OCI-LY3 (cell line): Measurements from ENCODE around the gene CELF4.

ENCODE experiments used
- H2AFZ ChIP-seq: fragments of 200-600, 300-600 bp; shearing (Covaris generic); 2 replicates; pipeline ENCODE4 v1.6.0; 2014; ENCODE audit warnings: antibody characterized with exemption, low read depth, low read length
- H3K27ac ChIP-seq: fragments of 200-600, 300-600 bp; sonication (generic); 2 replicates; pipeline ENCODE4 v1.5.1; 2014; ENCODE audit warnings: mild to moderate bottlenecking, low read length, moderate library complexity, mixed read lengths
- H3K27me3 ChIP-seq: fragments of 200-600, 300-600 bp; sonication (generic); 2 replicates; pipeline ENCODE4 v1.6.1; 2014; ENCODE audit warnings: low read depth, low read length, mixed read lengths
- H3K36me3 ChIP-seq: fragments of 200-600, 300-600 bp; sonication (generic); replicated peaks from 2 replicates; pipeline ENCODE3; 2014; ENCODE audit warnings: low read depth, low read length, mixed read lengths
- H3K4me1 ChIP-seq: fragments of 300-600, 200-600 bp; sonication (generic); 2 replicates; pipeline ENCODE4 v1.6.1; 2014; ENCODE audit warnings: low read length, mixed read lengths
- H3K4me2 ChIP-seq: fragments of 200-600, 300-600 bp; sonication (generic); 2 replicates; pipeline ENCODE4 v1.6.1; 2014; ENCODE audit warnings: low read length, mixed read lengths
- H3K4me3 ChIP-seq: fragments of 300-600, 200-600 bp; sonication (generic); 2 replicates; pipeline ENCODE4 v1.5.1; 2014; ENCODE audit warnings: antibody characterized with exemption, mild to moderate bottlenecking, low read length, moderate library complexity
- H3K79me2 ChIP-seq: fragments of 300-600, 200-600 bp; shearing (Covaris generic); 2 replicates; pipeline ENCODE4 v1.6.1; 2014; ENCODE audit warnings: mild to moderate bottlenecking, low read length, mixed read lengths
- H3K9ac ChIP-seq: fragments of 300-600, 200-600 bp; shearing (Covaris generic); 2 replicates; pipeline ENCODE4 v1.6.0; 2014; ENCODE audit warnings: mild to moderate bottlenecking, low read length, moderate library complexity
- H3K9me3 ChIP-seq: fragments of 200-600, 300-600 bp; shearing (Covaris generic); 2 replicates; pipeline ENCODE4 v1.6.1; 2014; ENCODE audit warnings: low read length, mixed read lengths; ENCODE audit not compliant: insufficient read depth
- H4K20me1 ChIP-seq: fragments of 200-600, 300-600 bp; sonication (generic); 2 replicates; pipeline ENCODE4 v1.6.1; 2016; ENCODE audit warnings: low read length, mixed read lengths; ENCODE audit not compliant: insufficient read depth
- EZH2phosphoT487 ChIP-seq: fragments of 200-600 bp; shearing (Covaris generic); IDR thresholded peaks from 2 replicates; pipeline ENCODE4 v1.6.1; 2018; ENCODE audit warnings: antibody characterized with exemption, mixed run types, low read depth
- TF ChIP-seq, protein P1 (sequence below): fragments of 200-600, 300-600 bp; sonication (generic); IDR thresholded peaks from 2 replicates; pipeline ENCODE4 v1.5.1; 2014; ENCODE audit warnings: antibody characterized with exemption, low read length, low read depth

The CELF4 gene

DNA sequence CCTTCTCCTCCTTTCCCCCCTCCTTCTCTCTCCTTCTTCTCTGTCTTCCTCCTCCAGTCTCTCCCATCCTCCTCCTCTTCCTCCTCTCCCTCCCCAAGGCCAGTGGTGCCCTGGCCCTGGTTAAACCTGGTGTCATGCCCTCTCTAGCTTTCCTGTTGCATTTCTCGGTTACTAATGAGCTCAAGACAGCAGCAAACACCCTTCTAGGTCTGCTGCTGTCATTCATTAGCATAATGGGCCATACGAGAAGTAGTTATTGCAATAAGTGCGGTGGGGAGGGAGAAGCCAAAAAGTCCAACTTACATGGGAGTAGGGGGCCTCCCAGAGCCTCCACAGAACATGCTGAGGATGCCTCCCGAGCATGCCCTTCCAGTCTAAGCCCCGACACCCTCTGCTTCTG lies 177.2 kb downstream of the CELF4 start:
- Histone ChIP-seq H3K9me3 (no peaks in the 10 kb centered on the region), H3K4me1 (peaks cover 45% of the 10 kb centered on the region), H3K4me2 (no peak overlapping the region), H3K27ac (no peak overlapping the region), H3K4me3 (no peak overlapping the region), H3K79me2 (no peaks in the 10 kb centered on the region), H3K27me3 (no peaks in the 10 kb centered on the region), H3K9ac (no peak overlapping the region), H4K20me1 (no peaks in the 10 kb centered on the region), H3K36me3 (no peaks in the 10 kb centered on the region), H2AFZ (no peak overlapping the region)
- no peak for TF ChIP-seq EZH2phosphoT487
- TF ChIP-seq, protein P1, sequence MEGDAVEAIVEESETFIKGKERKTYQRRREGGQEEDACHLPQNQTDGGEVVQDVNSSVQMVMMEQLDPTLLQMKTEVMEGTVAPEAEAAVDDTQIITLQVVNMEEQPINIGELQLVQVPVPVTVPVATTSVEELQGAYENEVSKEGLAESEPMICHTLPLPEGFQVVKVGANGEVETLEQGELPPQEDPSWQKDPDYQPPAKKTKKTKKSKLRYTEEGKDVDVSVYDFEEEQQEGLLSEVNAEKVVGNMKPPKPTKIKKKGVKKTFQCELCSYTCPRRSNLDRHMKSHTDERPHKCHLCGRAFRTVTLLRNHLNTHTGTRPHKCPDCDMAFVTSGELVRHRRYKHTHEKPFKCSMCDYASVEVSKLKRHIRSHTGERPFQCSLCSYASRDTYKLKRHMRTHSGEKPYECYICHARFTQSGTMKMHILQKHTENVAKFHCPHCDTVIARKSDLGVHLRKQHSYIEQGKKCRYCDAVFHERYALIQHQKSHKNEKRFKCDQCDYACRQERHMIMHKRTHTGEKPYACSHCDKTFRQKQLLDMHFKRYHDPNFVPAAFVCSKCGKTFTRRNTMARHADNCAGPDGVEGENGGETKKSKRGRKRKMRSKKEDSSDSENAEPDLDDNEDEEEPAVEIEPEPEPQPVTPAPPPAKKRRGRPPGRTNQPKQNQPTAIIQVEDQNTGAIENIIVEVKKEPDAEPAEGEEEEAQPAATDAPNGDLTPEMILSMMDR: no peak

DNA sequence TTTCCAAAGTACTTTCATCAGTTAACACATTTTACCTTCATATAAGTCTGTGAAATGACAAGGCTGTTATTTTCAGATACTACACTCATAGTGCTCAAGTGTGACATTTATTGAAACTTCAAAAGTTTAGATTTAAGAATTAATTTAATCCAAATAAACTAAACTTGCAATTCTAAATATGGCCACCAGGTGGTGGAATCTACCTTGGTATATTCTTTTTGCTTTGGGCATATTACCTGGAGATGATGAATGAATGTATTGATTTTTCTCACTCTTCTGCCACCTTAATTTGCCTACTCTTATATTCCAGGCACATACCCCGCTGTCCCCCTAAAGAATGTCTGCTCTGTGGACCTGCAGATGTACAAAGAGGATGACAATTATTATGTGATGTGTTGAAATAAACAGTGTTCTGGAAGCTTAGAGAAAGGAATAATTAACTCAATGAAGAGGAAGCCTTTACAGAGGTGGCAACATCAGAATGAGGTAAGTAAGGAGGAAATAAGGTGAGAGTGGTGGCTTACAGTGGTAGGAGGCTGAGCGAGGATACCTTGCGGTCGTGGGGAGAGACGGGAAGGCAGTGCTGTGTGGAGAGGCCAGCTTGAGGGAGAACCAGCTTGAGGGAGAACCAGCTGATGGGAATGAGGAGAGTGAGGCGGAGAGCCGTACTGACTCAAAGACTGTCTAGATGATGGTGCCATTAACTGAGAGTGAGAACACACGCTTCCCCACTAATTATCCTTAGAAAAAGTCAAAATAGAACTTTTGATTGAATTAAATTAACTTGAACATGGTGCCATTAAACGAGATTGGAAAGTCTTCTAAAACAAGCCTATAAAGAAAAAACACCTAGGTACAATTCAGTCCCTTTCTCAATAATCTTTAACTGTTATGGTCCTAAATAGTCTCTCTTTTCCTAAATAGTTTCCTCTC lies 179.5 kb downstream of the CELF4 start:
- Histone ChIP-seq H3K27me3 (no peaks in the 10 kb centered on the region), H3K9ac (no peak overlapping the region), H3K9me3 (no peaks in the 10 kb centered on the region), H3K4me3 (no peak overlapping the region), H3K27ac (no peak overlapping the region), H4K20me1 (no peaks in the 10 kb centered on the region; the same call in 1 of the 2 replicates), H2AFZ (no peak overlapping the region), H3K4me1 (peaks cover 22% of the 10 kb centered on the region), H3K4me2 (no peak overlapping the region), H3K79me2 (no peaks in the 10 kb centered on the region), H3K36me3 (no peaks in the 10 kb centered on the region)
- TF ChIP-seq, protein P1: peak; percentile 78
- TF ChIP-seq EZH2phosphoT487: no peak

DNA sequence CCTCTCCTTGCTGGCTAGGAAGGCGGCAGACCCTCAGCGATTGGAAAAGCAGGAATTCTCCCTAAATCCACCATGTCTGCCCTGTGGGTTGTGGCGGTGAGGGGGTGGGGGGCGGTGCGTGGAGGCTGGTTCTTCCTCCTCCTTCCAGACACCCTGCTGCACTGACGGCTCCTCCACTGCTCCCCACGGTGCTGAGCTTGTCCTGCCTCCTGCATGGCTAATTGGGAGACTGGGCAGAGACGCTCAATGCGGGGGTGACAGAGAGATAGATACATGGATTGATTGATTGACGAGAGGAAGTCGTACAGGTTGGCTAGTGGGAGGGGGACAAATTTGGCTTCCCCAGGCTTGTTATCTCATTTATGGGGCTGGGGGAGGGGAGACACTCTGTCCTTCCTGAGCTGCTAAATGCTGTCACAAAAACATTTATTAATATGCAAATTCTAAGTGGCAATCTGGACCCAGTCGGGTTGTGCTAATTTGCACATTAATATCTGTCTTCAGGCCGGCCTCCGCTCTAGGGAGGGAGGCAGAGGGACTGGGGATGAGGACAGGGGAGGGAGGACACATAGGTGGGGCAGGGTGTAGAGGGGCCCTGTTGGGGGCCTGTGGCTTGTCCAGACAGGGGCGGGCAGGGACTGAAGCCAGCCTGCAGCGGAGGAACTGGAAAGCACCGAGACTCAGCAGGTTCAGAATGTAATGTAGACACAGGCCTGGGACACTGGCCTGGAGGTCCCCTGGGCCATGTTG lies 181.6 kb downstream of the CELF4 start:
- Histone ChIP-seq H3K4me1 (peaks cover 12% of the 10 kb centered on the region), H3K4me3 (no peak overlapping the region), H2AFZ (no peak overlapping the region), H3K4me2 (no peak overlapping the region), H3K9ac (no peak overlapping the region), H3K9me3 (no peaks in the 10 kb centered on the region), H3K79me2 (no peaks in the 10 kb centered on the region), H4K20me1 (no peaks in the 10 kb centered on the region; the same call in 1 of the 2 replicates), H3K27ac (no peak overlapping the region), H3K27me3 (0 out of 2 replicates have a peak, but pooled peaks cover 1% of the 10 kb centered on the region), H3K36me3 (no peaks in the 10 kb centered on the region)
- TF ChIP-seq, protein P1: no peak
- TF ChIP-seq EZH2phosphoT487: no peak
